OCI-LY1 (cell line): ENCODE results near the gene SH3BGRL2.

Experiments
- H2AFZ ChIP-seq: fragments of 200-600 bp; sonication (generic), shearing (Covaris generic); 2 replicates; pipeline ENCODE4 v1.6.0; 2014; ENCODE audit warnings: antibody characterized with exemption, mild to moderate bottlenecking, low read length
- H3F3A ChIP-seq: fragments of 200-600 bp; sonication (generic), shearing (Covaris generic); 2 replicates; pipeline ENCODE4 v1.6.0; 2014; ENCODE audit warnings: mild to moderate bottlenecking, antibody characterized with exemption, low read length, moderate library complexity; ENCODE audit not compliant: insufficient read depth
- H3K27ac ChIP-seq: fragments of 200-600 bp; sonication (generic); 2 replicates; pipeline ENCODE4 v1.5.1; 2014; ENCODE audit warnings: low read length, mixed run types, mild to moderate bottlenecking, low read depth; ENCODE audit not compliant: poor library complexity, severe bottlenecking
- H3K27me3 ChIP-seq: fragments of 200-600 bp; sonication (generic); 2 replicates; pipeline ENCODE4 v1.6.0; 2014; ENCODE audit warnings: antibody characterized with exemption, mild to moderate bottlenecking, low read length, moderate library complexity; ENCODE audit not compliant: insufficient read depth
- H3K36me3 ChIP-seq: fragments of 200-600 bp; sonication (generic); 2 replicates; pipeline ENCODE4 v1.6.1; 2014; ENCODE audit warnings: mild to moderate bottlenecking, antibody characterized with exemption, low read length, moderate library complexity, mixed read lengths; ENCODE audit not compliant: insufficient read depth
- H3K4me1 ChIP-seq: fragments of 200-600 bp; sonication (generic); 2 replicates; pipeline ENCODE4 v1.5.1; 2014; ENCODE audit warnings: mild to moderate bottlenecking, low read length, moderate library complexity; ENCODE audit not compliant: insufficient read depth, severe bottlenecking
- H3K4me2 ChIP-seq: fragments of 200-600 bp; sonication (generic), shearing (Covaris generic); 2 replicates; pipeline ENCODE4 v1.6.1; 2014; ENCODE audit warnings: low read length
- H3K4me3 ChIP-seq: fragments of 200-600 bp; sonication (generic); 2 replicates; pipeline ENCODE4 v1.5.1; 2014; ENCODE audit warnings: low read length, low read depth, mild to moderate bottlenecking, mixed read lengths; ENCODE audit not compliant: poor library complexity, severe bottlenecking
- H3K79me2 ChIP-seq: fragments of 200-600 bp; shearing (Covaris generic); 2 replicates; pipeline ENCODE4 v1.6.1; 2016; ENCODE audit warnings: mixed run types, low read length, mixed read lengths; ENCODE audit not compliant: insufficient read depth
- H3K9ac ChIP-seq: fragments of 200-600 bp; sonication (generic), shearing (Covaris generic); 2 replicates; pipeline ENCODE4 v1.6.1; 2014; ENCODE audit warnings: mild to moderate bottlenecking, low read length, mixed read lengths
- H3K9me2 ChIP-seq: fragments of 200-600 bp; sonication (generic), shearing (Covaris generic); 2 replicates; pipeline ENCODE4 v1.6.1; 2014; ENCODE audit warnings: low read depth, mild to moderate bottlenecking, low read length, mixed read lengths
- H3K9me3 ChIP-seq: fragments of 200-600 bp; shearing (Covaris generic); 2 replicates; pipeline ENCODE4 v1.6.1; 2014; ENCODE audit warnings: low read length, mixed read lengths
- H4K20me1 ChIP-seq: fragments of 200-600 bp; sonication (generic), shearing (Covaris generic); 2 replicates; pipeline ENCODE4 v1.6.0; 2016; ENCODE audit warnings: mild to moderate bottlenecking, low read length; ENCODE audit not compliant: insufficient read depth
- CTCF ChIP-seq: fragments of 200-600 bp; sonication (generic), shearing (Covaris generic); IDR thresholded peaks from 2 replicates; pipeline ENCODE4 v1.5.1; 2017; ENCODE audit warnings: mild to moderate bottlenecking, antibody characterized with exemption, low read length, moderate library complexity, mixed read lengths
- EZH2 ChIP-seq: fragments of 200-600 bp; sonication (generic), shearing (Covaris generic); IDR thresholded peaks from 2 replicates; pipeline ENCODE4 v1.8.0; 2017; ENCODE audit warnings: borderline replicate concordance, mixed run types, mild to moderate bottlenecking, antibody characterized with exemption, low read length, moderate library complexity, mixed read lengths

The SH3BGRL2 gene

DNA sequence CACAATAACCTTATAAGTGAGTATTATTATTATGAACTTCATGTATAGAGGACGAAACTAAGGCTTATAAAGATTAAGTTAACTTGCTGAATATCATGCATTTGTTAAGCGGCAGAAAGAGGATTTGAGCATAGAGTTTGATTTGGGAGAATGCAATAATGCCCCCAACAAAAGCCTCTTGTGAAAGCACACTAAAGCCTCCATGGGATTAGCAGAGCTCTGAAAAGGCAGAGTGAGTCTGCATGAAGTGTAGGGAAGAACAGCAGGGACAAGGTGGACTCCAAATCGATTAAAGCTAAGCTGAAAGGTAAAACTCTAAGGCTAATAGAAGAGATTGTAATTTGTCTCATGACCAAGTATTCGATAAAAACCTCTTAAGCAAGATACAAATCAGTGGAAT is 100.3 kb downstream of the SH3BGRL2 start:
- Histone ChIP-seq H3K36me3 (no peaks in the 10 kb centered on the region), H3K79me2 (no peaks in the 10 kb centered on the region), H3K9ac (no peak overlapping the region), H3K4me2 (no peak overlapping the region), H4K20me1 (no peaks in the 10 kb centered on the region), H3K4me3 (no peak overlapping the region), H3K9me3 (no peaks in the 10 kb centered on the region), H3K9me2 (no peaks in the 10 kb centered on the region), H3K4me1 (no peaks in the 10 kb centered on the region), H2AFZ (no peak overlapping the region), H3K27ac (no peak overlapping the region), H3F3A (no peaks in the 10 kb centered on the region), H3K27me3 (no peaks in the 10 kb centered on the region)
- no peak for TF ChIP-seq EZH2
- TF ChIP-seq CTCF = no peak

- Histone ChIP-seq H3K27ac (no peak overlapping the region), H3K9ac (no peak overlapping the region), H2AFZ (no peak overlapping the region), H3K27me3 (no peaks in the 10 kb centered on the region), H3K4me3 (no peak overlapping the region), H3K79me2 (no peaks in the 10 kb centered on the region), H3K36me3 (no peaks in the 10 kb centered on the region), H3K4me1 (no peaks in the 10 kb centered on the region), H3K9me3 (no peaks in the 10 kb centered on the region), H3F3A (no peaks in the 10 kb centered on the region), H4K20me1 (no peaks in the 10 kb centered on the region), H3K9me2 (no peaks in the 10 kb centered on the region), H3K4me2 (no peak overlapping the region)
- TF ChIP-seq CTCF = no peak
- TF ChIP-seq EZH2 = no peak
Measured at GRCh38 chr6:79733388-79733787, 102.3 kb downstream of the SH3BGRL2 start.

GRCh38 chr6:79734374-79734773 is 103.2 kb downstream of the SH3BGRL2 start:
- Histone ChIP-seq H3F3A (no peaks in the 10 kb centered on the region), H3K36me3 (no peaks in the 10 kb centered on the region), H4K20me1 (no peaks in the 10 kb centered on the region), H2AFZ (no peak overlapping the region), H3K9ac (no peak overlapping the region), H3K27me3 (no peaks in the 10 kb centered on the region), H3K9me2 (no peaks in the 10 kb centered on the region), H3K9me3 (no peaks in the 10 kb centered on the region), H3K79me2 (no peaks in the 10 kb centered on the region), H3K4me2 (no peak overlapping the region), H3K27ac (no peak overlapping the region), H3K4me3 (no peak overlapping the region), H3K4me1 (no peaks in the 10 kb centered on the region)
- TF ChIP-seq EZH2 (no peak), CTCF (no peak)
